ENCODE measurements around the gene SPDYC.

SPDYC gene

GRCh38 chr11:65210361-65210731 is 40.3 kb downstream of the SPDYC start:
- Histone ChIP-seq H3K36me3 (ENCODE audit: insufficient read depth, low read length) (peaks cover 43% of the 10 kb centered on the region), H3K79me2 (ENCODE audit: insufficient read depth, low read length) (no peaks in the 10 kb centered on the region), H4K20me1 (ENCODE audit: insufficient read depth, low read length) (no peaks in the 10 kb centered on the region), H3K27ac (ENCODE audit: low read depth, low read length, poor library complexity, severe bottlenecking) (no peak overlapping the region), H3F3A (ENCODE audit: insufficient read depth, low read length) (no peaks in the 10 kb centered on the region), H3K9ac (ENCODE audit: low read length) (no peak overlapping the region), H3K9me3 (ENCODE audit: low read length) (no peaks in the 10 kb centered on the region), H2AFZ (ENCODE audit: low read length) (no peak overlapping the region), H3K4me3 (ENCODE audit: low read depth, low read length, poor library complexity, severe bottlenecking) (no peak overlapping the region), H3K4me1 (ENCODE audit: insufficient read depth, low read length, severe bottlenecking) (no peaks in the 10 kb centered on the region), H3K4me2 (ENCODE audit: low read length) (no peak overlapping the region), H3K9me2 (ENCODE audit: low read depth, low read length) (no peaks in the 10 kb centered on the region), H3K27me3 (ENCODE audit: insufficient read depth, low read length) (no peaks in the 10 kb centered on the region)
- TF ChIP-seq EZH2 (IDR thresholded peaks at IDR 0.05; ENCODE audit: borderline replicate concordance, low read length) (no peak), CTCF (IDR thresholded peaks at IDR 0.05; ENCODE audit: low read length) (no peak)

DNA sequence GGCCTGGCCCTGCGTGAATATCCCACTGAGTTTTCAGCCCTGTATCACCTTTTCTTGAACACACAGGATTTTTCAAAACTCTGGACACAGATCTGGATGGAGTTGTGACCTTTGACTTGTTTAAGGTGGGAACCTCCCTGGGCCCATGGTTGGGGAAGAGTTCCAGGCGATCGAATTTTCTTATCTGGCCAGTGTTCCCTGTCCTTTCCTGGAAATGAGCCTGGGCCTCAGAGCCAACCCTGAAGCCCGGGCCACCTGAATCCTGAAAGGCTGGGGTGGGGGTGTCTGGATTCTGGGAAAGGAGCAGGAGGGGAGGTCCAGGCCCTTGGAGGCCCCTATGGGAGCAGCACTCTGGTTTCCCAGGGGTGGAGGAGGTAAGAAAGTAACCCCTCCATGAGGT is 40.7 kb downstream of the SPDYC start:
- Histone ChIP-seq H3K27ac (ENCODE audit: low read depth, low read length, poor library complexity, severe bottlenecking) (no peak overlapping the region), H4K20me1 (ENCODE audit: insufficient read depth, low read length) (no peaks in the 10 kb centered on the region), H2AFZ (ENCODE audit: low read length) (no peak overlapping the region), H3K9ac (ENCODE audit: low read length) (no peak overlapping the region), H3F3A (ENCODE audit: insufficient read depth, low read length) (no peaks in the 10 kb centered on the region), H3K4me2 (ENCODE audit: low read length) (no peak overlapping the region), H3K36me3 (ENCODE audit: insufficient read depth, low read length) (peaks cover 39% of the 10 kb centered on the region), H3K9me3 (ENCODE audit: low read length) (no peaks in the 10 kb centered on the region), H3K27me3 (ENCODE audit: insufficient read depth, low read length) (no peaks in the 10 kb centered on the region), H3K9me2 (ENCODE audit: low read depth, low read length) (no peaks in the 10 kb centered on the region), H3K4me3 (ENCODE audit: low read depth, low read length, poor library complexity, severe bottlenecking) (no peak overlapping the region), H3K4me1 (ENCODE audit: insufficient read depth, low read length, severe bottlenecking) (no peaks in the 10 kb centered on the region), H3K79me2 (ENCODE audit: insufficient read depth, low read length) (no peaks in the 10 kb centered on the region)
- TF ChIP-seq CTCF (IDR thresholded peaks at IDR 0.05; ENCODE audit: low read length) (no peak), EZH2 (IDR thresholded peaks at IDR 0.05; ENCODE audit: borderline replicate concordance, low read length) (no peak)

DNA sequence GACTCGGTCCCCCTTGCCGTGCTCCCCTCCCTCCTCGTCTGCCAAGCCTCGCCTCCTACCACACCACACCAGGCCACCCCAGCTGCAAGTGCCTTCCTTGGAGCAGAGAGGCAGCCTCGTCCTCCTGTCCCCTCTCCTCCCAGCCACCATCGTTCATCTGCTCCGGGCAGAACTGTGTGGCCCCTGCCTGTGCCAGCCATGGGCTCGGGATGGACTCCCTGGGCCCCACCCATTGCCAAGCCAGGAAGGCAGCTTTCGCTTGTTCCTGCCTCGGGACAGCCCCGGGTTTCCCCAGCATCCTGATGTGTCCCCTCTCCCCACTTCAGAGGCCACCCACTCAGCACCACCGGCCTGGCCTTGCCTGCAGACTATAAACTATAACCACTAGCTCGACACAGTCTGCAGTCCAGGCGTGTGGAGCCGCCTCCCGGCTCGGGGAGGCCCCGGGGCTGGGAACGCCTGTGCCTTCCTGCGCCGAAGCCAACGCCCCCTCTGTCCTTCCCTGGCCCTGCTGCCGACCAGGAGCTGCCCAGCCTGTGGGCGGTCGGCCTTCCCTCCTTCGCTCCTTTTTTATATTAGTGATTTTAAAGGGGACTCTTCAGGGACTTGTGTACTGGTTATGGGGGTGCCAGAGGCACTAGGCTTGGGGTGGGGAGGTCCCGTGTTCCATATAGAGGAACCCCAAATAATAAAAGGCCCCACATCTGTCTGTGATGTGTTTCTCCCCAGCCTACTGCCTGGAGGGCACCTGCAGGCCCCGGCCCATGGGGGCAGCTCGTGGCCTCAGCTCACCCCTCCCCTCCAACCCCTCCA is 41.5 kb downstream of the SPDYC start:
- Histone ChIP-seq H3K9me2 (ENCODE audit: low read depth, low read length) (no peaks in the 10 kb centered on the region), H3K36me3 (ENCODE audit: insufficient read depth, low read length) (peaks cover 33% of the 10 kb centered on the region; the same call in 1 of the 2 replicates), H3F3A (ENCODE audit: insufficient read depth, low read length) (no peaks in the 10 kb centered on the region), H3K27me3 (ENCODE audit: insufficient read depth, low read length) (no peaks in the 10 kb centered on the region), H3K4me3 (ENCODE audit: low read depth, low read length, poor library complexity, severe bottlenecking) (no peak overlapping the region), H2AFZ (ENCODE audit: low read length) (no peak overlapping the region), H3K4me2 (ENCODE audit: low read length) (no peak overlapping the region), H3K9me3 (ENCODE audit: low read length) (no peaks in the 10 kb centered on the region), H3K4me1 (ENCODE audit: insufficient read depth, low read length, severe bottlenecking) (no peaks in the 10 kb centered on the region), H3K79me2 (ENCODE audit: insufficient read depth, low read length) (no peaks in the 10 kb centered on the region), H3K27ac (ENCODE audit: low read depth, low read length, poor library complexity, severe bottlenecking) (no peak overlapping the region), H4K20me1 (ENCODE audit: insufficient read depth, low read length) (no peaks in the 10 kb centered on the region), H3K9ac (ENCODE audit: low read length) (no peak overlapping the region)
- TF ChIP-seq EZH2 (IDR thresholded peaks at IDR 0.05; ENCODE audit: borderline replicate concordance, low read length) (no peak), CTCF (IDR thresholded peaks at IDR 0.05; ENCODE audit: low read length) (no peak)

All from OCI-LY1 (cell line).